ENCODE results near the gene PRTFDC1. TPM values are rescaled to one million over a fixed set of nuclear protein-coding genes. Genes with fewer than 3 reads are reported as not detected.

Gene PRTFDC1
- total and polyA plus RNA-seq, 3 experiments from 2014 or later = 1.3 to 1.6 (median 1.5) TPM

DNA sequence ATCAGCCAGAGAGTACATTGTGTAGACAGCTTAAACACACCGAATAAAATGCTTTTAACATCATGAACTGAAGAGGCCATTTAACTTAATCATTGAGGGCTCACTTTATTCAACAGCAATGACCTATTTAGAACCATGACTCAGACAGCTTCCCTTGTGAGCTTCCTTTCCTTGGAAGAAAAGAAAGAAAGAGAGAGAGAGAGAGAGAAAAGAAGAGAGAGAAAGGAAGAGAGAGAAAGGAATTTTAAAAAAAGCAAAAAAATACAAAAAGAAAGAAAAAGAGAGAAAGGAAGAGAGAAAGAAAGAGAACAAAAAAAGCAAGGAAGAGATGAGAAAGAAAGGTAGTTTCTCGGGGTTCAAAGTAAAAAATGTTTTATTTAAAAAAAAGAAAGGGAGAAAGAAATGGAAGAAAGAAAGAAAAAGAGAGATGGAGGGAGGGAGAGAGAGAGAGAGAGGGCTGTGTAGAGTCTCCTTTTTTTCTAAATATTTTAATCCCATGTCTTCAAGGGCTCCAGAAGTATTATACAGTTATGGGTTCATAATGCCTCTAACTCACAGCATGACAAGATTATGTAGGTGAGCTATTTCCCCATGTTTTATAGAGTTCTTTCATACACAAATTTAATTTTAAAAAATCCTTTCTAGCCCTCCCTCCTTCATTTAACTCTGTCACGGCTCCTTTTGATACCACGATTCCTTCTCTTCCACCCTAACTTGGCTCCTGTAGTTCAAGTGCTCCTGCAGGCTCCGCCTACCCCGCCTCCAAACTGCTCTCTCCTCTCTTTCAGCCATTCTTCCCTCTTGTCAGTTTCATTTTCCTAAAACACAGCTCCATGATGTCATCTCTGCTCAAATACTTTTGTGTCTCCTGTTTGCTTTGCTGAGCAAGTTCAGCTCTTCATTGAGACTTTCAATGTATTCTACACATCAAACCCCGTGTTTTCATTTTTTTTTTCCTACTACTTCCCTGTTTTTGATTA, 85.5 kb downstream of the PRTFDC1 start:
- peaks cover 26 to 40% (median 33%) of the 10 kb centered on the region in 3 donors for H3K4me1 Mint-ChIP-seq
- POLR2A ChIA-PET = interaction anchor here (0.6 kb wide), 1 partner anchor 85 kb away, joined by 3 read pairs; no protein-coding TSS in a partner anchor
- Histone ChIP-seq H3K27ac (ENCODE audit: low read depth, low read length) (peak overlapping the region; percentile 29), H3K4me1 (ENCODE audit: insufficient read depth, low read length) (peaks cover 11% of the 10 kb centered on the region), H3K36me3 (ENCODE audit: insufficient read depth, low read length) (no peaks in the 10 kb centered on the region), H3K27me3 (ENCODE audit: insufficient read depth, low read length, poor library complexity, severe bottlenecking) (no peaks in the 10 kb centered on the region), H3K4me3 (ENCODE audit: low read length) (no peak overlapping the region), H3K9me3 (ENCODE audit: low read length) (no peaks in the 10 kb centered on the region)
- H3K4me3 Mint-ChIP-seq = no peak overlapping the region
- no peaks in the 10 kb centered on the region for H3K9me3 Mint-ChIP-seq
- DNase-seq = no peak
- peaks cover 0 to 5% (median 2%) of the 10 kb centered on the region in 3 donors for H3K36me3 Mint-ChIP-seq
- H3K27me3 Mint-ChIP-seq = no peaks in the 10 kb centered on the region
- CTCF ChIA-PET = interaction anchor here (0.8 kb wide), 1 partner anchor 67 kb away, joined by 3 read pairs; no protein-coding TSS in a partner anchor
- peak overlapping the region in 2 of 8 donors; percentile 14 to 31 for H3K27ac Mint-ChIP-seq

DNA sequence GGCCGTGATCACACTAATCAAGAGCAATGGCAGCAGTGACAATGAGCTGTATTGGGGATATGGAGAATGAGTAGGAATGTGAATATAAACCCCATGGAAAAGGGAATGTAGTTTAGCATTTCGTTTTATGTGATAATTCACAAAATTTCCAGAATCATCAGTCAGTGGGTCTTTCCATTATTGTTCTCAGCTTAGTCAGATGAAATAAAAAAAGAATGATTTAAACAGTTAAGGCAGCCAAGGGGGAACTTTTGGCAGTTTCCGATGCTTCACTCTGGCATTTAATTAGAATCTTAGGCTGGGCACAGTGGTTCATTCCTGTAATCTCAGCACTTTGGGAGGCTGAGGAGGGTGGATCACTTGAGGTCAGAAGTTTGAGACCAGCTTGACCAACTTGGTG, 86.6 kb downstream of the PRTFDC1 start:
- Histone ChIP-seq H3K9me3 (ENCODE audit: low read length) (no peaks in the 10 kb centered on the region), H3K27ac (ENCODE audit: low read depth, low read length) (no peak overlapping the region), H3K36me3 (ENCODE audit: insufficient read depth, low read length) (no peaks in the 10 kb centered on the region), H3K27me3 (ENCODE audit: insufficient read depth, low read length, poor library complexity, severe bottlenecking) (no peaks in the 10 kb centered on the region), H3K4me1 (ENCODE audit: insufficient read depth, low read length) (peaks cover 11% of the 10 kb centered on the region), H3K4me3 (ENCODE audit: low read length) (no peak overlapping the region)
- Mint-ChIP-seq H3K4me3 (no peak overlapping the region), H3K27me3 (no peaks in the 10 kb centered on the region), H3K9me3 (no peaks in the 10 kb centered on the region), H3K4me1 (peaks cover 26 to 40% (median 33%) of the 10 kb centered on the region in 3 donors), H3K27ac (peak overlapping the region in 1 of 8 donors; percentile 56), H3K36me3 (peaks cover 0 to 5% (median 2%) of the 10 kb centered on the region in 3 donors)
- ChIA-PET CTCF (interaction anchor here (1.5 kb wide), 1 partner anchor 35 kb away, joined by 6 read pairs; no protein-coding TSS in a partner anchor), POLR2A (no interaction called here)
- DNase-seq = no peak

DNA sequence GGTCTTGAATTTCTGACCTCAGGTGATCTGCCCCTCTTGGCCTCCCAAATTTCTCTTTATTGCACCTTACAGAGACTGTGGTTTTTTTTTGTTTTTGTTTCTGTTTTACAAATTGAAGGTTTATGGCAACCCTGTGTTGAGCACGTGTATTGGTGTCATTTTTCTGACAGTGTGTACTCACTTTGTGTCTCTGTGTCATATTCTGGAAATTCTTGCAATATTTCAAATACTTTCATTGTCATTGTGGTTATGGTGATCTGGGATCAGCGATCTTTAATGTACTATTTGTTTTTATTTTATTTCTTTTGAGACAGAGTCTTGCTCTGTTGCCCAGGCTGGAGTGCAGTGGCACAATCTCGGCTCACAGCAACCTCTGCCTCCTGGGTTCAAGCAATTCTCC, 89.8 kb downstream of the PRTFDC1 start:
- ChIA-PET CTCF (no interaction called here), POLR2A (no interaction called here)

DNA sequence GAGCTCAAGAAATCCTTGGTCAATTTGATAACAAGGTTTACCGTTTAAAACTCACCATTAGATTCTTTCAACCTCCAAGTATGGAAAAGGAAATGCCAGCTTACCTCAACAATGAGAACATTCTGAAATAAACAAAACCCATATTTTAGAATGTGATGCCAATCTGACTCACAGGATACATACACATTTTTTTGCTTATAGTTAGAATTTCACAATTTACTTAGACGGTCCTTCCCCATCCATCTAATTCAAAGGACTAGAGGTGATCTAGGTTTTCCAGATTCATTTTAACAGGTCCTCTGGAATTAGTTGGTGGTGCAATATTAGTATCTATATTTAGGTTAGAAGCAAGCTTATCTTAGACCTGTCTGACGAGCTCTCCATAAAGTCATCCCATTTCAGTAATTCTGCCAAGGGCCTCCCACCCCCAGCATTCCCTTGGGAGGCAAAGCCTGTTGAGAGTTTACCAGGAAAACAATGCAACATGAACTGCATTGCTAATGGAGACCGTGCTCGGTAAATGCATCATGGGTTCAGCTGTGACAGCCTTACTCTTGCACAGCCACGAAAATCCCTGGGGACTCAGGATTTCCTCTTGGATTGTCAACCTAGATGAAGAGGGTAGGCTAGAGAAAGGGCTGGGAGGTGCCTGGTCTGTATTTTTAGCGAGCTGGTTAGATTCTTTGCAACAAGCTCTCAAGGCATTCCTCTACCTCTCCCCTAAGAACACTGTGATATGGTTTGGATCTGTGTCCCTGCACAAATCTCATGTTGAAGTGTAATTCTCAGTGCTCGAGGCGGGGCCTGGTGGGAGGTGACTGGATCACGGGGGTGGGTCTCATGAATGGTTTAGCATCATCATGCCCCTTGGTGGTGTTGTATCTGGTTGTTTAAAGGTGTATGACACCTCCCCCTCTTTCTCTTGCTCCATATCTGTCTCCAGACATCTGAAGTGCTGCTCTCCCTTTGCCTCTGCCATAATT, 93.8 kb downstream of the PRTFDC1 start:
- Histone ChIP-seq H3K4me1 (ENCODE audit: insufficient read depth, low read length) (no peaks in the 10 kb centered on the region), H3K36me3 (ENCODE audit: insufficient read depth, low read length) (no peaks in the 10 kb centered on the region), H3K27me3 (ENCODE audit: insufficient read depth, low read length, poor library complexity, severe bottlenecking) (no peaks in the 10 kb centered on the region), H3K9me3 (ENCODE audit: low read length) (no peaks in the 10 kb centered on the region), H3K4me3 (ENCODE audit: low read length) (no peak overlapping the region), H3K27ac (ENCODE audit: low read depth, low read length) (no peak overlapping the region)
- Mint-ChIP-seq H3K27me3 (no peaks in the 10 kb centered on the region), H3K4me3 (no peak overlapping the region), H3K9me3 (no peaks in the 10 kb centered on the region), H3K4me1 (peaks cover 2 to 5% (median 5%) of the 10 kb centered on the region in 3 donors), H3K36me3 (peaks cover 0 to 5% (median 0%) of the 10 kb centered on the region in 3 donors), H3K27ac (no peak overlapping the region)
- ChIA-PET CTCF (interaction anchor here (1.6 to 2.0 kb wide), 2 partner anchors 10 to 23 kb away, joined by 3 to 9 read pairs; no protein-coding TSS in a partner anchor), POLR2A (no interaction called here)
- DNase-seq = no peak

More for the DNA sequence above, 89.8 kb downstream of the PRTFDC1 start:
- Mint-ChIP-seq H3K27ac (peak overlapping the region in 1 of 8 donors; percentile 12), H3K27me3 (no peaks in the 10 kb centered on the region), H3K36me3 (peaks cover 0 to 5% (median 2%) of the 10 kb centered on the region in 3 donors), H3K9me3 (no peaks in the 10 kb centered on the region), H3K4me1 (peaks cover 21 to 31% (median 26%) of the 10 kb centered on the region in 3 donors), H3K4me3 (no peak overlapping the region)
- Histone ChIP-seq H3K4me3 (ENCODE audit: low read length) (no peak overlapping the region), H3K4me1 (ENCODE audit: insufficient read depth, low read length) (peaks cover 11% of the 10 kb centered on the region), H3K9me3 (ENCODE audit: low read length) (no peaks in the 10 kb centered on the region), H3K36me3 (ENCODE audit: insufficient read depth, low read length) (no peaks in the 10 kb centered on the region), H3K27me3 (ENCODE audit: insufficient read depth, low read length, poor library complexity, severe bottlenecking) (no peaks in the 10 kb centered on the region), H3K27ac (ENCODE audit: low read depth, low read length) (no peak overlapping the region)
- no peak for DNase-seq

DNA sequence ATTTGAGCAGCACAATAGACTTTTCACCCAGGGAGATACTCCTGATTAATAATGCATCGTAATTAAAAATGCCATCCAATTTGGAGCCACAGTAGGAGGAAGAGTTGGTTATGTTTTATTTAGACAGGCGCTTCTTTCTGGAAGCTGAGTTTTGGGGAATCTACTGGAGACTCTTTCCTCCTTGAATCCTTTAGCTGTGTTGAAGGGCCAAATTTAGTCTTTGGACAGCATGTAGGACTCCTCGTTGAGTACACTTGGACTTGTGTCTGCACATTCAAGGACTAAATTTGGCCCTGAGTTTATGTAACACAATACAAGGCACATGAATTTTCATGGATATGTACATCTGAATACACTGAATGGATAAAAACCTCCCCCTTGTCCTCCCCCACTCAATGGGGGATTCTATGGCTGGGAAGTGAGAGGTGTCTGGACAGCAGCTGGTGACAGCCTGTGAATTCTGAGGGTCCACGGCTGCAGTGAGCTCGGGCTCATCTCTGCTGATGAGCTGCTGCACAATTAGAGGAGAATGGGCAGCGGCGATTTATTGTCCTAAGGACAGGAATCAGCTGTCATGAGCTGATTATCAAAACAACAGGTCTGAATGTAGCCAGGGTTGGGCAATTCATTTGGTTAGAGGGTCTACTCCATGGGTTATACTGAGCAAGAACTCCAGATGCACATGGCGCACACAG, 95.2 kb downstream of the PRTFDC1 start:
- CTCF ChIA-PET = interaction anchor here (1.6 to 2.0 kb wide), 2 partner anchors 9 to 24 kb away, joined by 3 to 9 read pairs; no protein-coding TSS in a partner anchor
- Histone ChIP-seq H3K27ac (ENCODE audit: low read depth, low read length) (no peak overlapping the region), H3K27me3 (ENCODE audit: insufficient read depth, low read length, poor library complexity, severe bottlenecking) (no peaks in the 10 kb centered on the region), H3K9me3 (ENCODE audit: low read length) (no peaks in the 10 kb centered on the region), H3K4me3 (ENCODE audit: low read length) (no peak overlapping the region), H3K4me1 (ENCODE audit: insufficient read depth, low read length) (no peaks in the 10 kb centered on the region), H3K36me3 (ENCODE audit: insufficient read depth, low read length) (no peaks in the 10 kb centered on the region)
- POLR2A ChIA-PET = no interaction called here
- no peaks in the 10 kb centered on the region for H3K27me3 Mint-ChIP-seq
- H3K36me3 Mint-ChIP-seq = no peaks in the 10 kb centered on the region
- H3K4me3 Mint-ChIP-seq = no peak overlapping the region
- no peaks in the 10 kb centered on the region for H3K4me1 Mint-ChIP-seq
- H3K27ac Mint-ChIP-seq = no peak overlapping the region
- no peak for DNase-seq
- no peaks in the 10 kb centered on the region for H3K9me3 Mint-ChIP-seq

DNA sequence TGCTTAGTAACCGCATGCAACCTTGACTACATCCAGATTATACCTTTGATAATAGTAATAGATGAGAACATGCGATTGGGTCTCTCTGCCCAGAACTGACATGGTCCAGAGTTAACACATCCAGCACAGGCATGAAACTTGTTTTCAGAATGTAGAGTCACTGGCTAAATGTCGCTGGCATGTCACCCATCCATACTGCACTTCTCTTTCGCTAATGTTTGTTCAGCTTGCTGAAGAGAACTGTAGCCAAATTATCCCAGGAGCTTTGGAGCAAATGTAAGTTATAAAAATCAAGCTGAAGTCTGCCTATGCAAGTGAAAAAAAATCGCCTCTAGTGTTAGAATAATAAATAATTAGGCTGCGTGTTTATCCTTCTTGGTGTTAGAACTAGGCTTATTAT, 98.2 kb downstream of the PRTFDC1 start:
- Histone ChIP-seq H3K27me3 (ENCODE audit: insufficient read depth, low read length, poor library complexity, severe bottlenecking) (no peaks in the 10 kb centered on the region), H3K9me3 (ENCODE audit: low read length) (no peaks in the 10 kb centered on the region), H3K4me1 (ENCODE audit: insufficient read depth, low read length) (no peaks in the 10 kb centered on the region), H3K36me3 (ENCODE audit: insufficient read depth, low read length) (no peaks in the 10 kb centered on the region), H3K4me3 (ENCODE audit: low read length) (no peak overlapping the region), H3K27ac (ENCODE audit: low read depth, low read length) (no peak overlapping the region)
- ChIA-PET CTCF (interaction anchor here (0.7 to 1.4 kb wide), 2 partner anchors 16 to 164 kb away, joined by 3 read pairs; no protein-coding TSS in a partner anchor), POLR2A (no interaction called here)
- H3K27ac Mint-ChIP-seq = no peak overlapping the region
- peaks cover 0 to 3% (median 0%) of the 10 kb centered on the region in 3 donors for H3K4me1 Mint-ChIP-seq
- no peak overlapping the region for H3K4me3 Mint-ChIP-seq
- peaks cover 0 to 9% of the 10 kb centered on the region in 2 donors for H3K27me3 Mint-ChIP-seq
- no peak for DNase-seq
- H3K9me3 Mint-ChIP-seq = no peaks in the 10 kb centered on the region
- no peaks in the 10 kb centered on the region for H3K36me3 Mint-ChIP-seq

DNA sequence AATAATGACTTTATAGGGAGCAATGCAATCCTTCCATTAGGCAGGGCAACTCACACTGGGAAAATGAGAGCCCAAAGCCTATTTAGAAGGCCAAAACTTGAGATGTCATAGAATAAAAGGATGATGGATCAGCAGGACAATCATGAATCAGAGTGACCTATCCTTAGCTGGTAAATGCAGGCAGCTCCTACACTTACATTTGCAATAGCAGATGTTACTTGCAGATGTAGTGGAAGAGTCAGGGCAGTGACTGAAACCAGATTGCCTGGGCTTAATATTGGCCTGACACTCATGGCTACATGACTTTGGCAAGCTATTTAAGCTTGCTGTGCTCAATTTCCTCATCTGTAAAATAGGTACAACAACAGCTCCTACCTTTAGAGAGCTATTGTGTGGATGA, 98.7 kb downstream of the PRTFDC1 start:
- H3K9me3 Mint-ChIP-seq = no peaks in the 10 kb centered on the region
- H3K27ac ChIP-seq (ENCODE audit: low read depth, low read length) = no peak overlapping the region
- H3K9me3 ChIP-seq (ENCODE audit: low read length) = no peaks in the 10 kb centered on the region
- H3K27ac Mint-ChIP-seq = no peak overlapping the region
- H3K4me3 Mint-ChIP-seq = no peak overlapping the region
- POLR2A ChIA-PET = no interaction called here
- H3K4me1 Mint-ChIP-seq = peaks cover 0 to 3% (median 0%) of the 10 kb centered on the region in 3 donors
- no peaks in the 10 kb centered on the region for H3K36me3 ChIP-seq (ENCODE audit: insufficient read depth, low read length)
- no peak for DNase-seq
- H3K4me3 ChIP-seq (ENCODE audit: low read length) = no peak overlapping the region
- peaks cover 0 to 9% of the 10 kb centered on the region in 2 donors for H3K27me3 Mint-ChIP-seq
- CTCF ChIA-PET = interaction anchor here (0.7 to 1.4 kb wide), 2 partner anchors 17 to 165 kb away, joined by 3 read pairs; no protein-coding TSS in a partner anchor
- no peaks in the 10 kb centered on the region for H3K4me1 ChIP-seq (ENCODE audit: insufficient read depth, low read length)
- no peaks in the 10 kb centered on the region for H3K36me3 Mint-ChIP-seq
- H3K27me3 ChIP-seq (ENCODE audit: insufficient read depth, low read length, poor library complexity, severe bottlenecking) = no peaks in the 10 kb centered on the region

All from CD8-positive, alpha-beta memory T cell (primary cell).